HEK293 (cell line): ENCODE measurements around the gene COPZ1.

ENCODE experiments used
- CTCF ChIA-PET: fragments of 350-600 bp; formaldehyde crosslinking; extraction: SDS; loops from one replicate; lab custom pipeline; 2021; ENCODE audit warnings: antibody characterized with exemption; lab: Yijun Ruan, JAX
- POLR2A ChIA-PET: fragments of 300-600 bp; formaldehyde crosslinking; extraction: SDS; loops from one replicate; lab custom pipeline; 2020; ENCODE audit warnings: antibody characterized with exemption, inconsistent platforms; lab: Yijun Ruan, JAX
- H3K27ac ChIP-seq: fragments of 200-500 bp; sonication (Bioruptor generic); 2 replicates; pipeline ENCODE4 v1.5.1; 2014; ENCODE audit warnings: low read depth, low read length, control low read depth, inconsistent platforms; ENCODE audit errors: extremely low read depth
- H3K36me3 ChIP-seq, 2 experiments: fragments of 200-500 bp in 1 of 2; sonication (Bioruptor generic) in 1 of 2; 1 replicate in 1 of 2; 2 replicates in 1 of 2; pipeline ENCODE4 v1.5.1; 2014 to 2017; ENCODE audit warnings: inconsistent platforms in 2 of 2, low read length in 2 of 2; ENCODE audit not compliant: control insufficient read depth in 2 of 2, insufficient read depth in 1 of 2
- H3K4me1 ChIP-seq: fragments of 200-500 bp; sonication (Bioruptor generic); 2 replicates; pipeline ENCODE4 v1.5.1; 2014; ENCODE audit warnings: mild to moderate bottlenecking, low read length, inconsistent platforms; ENCODE audit not compliant: control insufficient read depth, insufficient read depth
- H3K4me3 ChIP-seq: 2 replicates; pipeline ENCODE4 v1.5.1; 2011; ENCODE audit warnings: low read depth, mild to moderate bottlenecking, control low read depth, low read length, moderate library complexity
- H3K9me3 ChIP-seq: fragments of 200-500 bp; sonication (Bioruptor generic); 2 replicates; pipeline ENCODE4 v1.5.1; 2014; ENCODE audit warnings: low read depth, low read length, inconsistent platforms; ENCODE audit not compliant: control insufficient read depth, insufficient read depth
- KLF10 ChIP-seq: fragments of 450-650 bp; IDR thresholded peaks from 2 replicates; pipeline ENCODE4 v1.5.1; 2018; ENCODE audit warnings: missing biosample characterization, mild to moderate bottlenecking, missing genetic modification characterization
- KLF8 ChIP-seq: fragments of 450-650 bp; formaldehyde crosslinking; IDR thresholded peaks from 2 replicates; pipeline ENCODE4 v1.5.1; 2016; ENCODE audit warnings: missing biosample characterization, missing genetic modification characterization
- KLF9 ChIP-seq: fragments of 450-650 bp; formaldehyde crosslinking; IDR thresholded peaks from 2 replicates; pipeline ENCODE4 v1.5.1; 2016; ENCODE audit warnings: missing biosample characterization, missing genetic modification characterization, low read depth
- SP7 ChIP-seq: fragments of 450-650 bp; formaldehyde crosslinking; IDR thresholded peaks from 2 replicates; pipeline ENCODE4 v1.5.1; 2016; ENCODE audit warnings: missing biosample characterization, missing genetic modification characterization
- TRIM28 ChIP-seq: IDR thresholded peaks from 2 replicates; pipeline ENCODE4 v1.6.1; 2011; ENCODE audit warnings: low read length, control low read depth, borderline replicate concordance
- ZBTB21 ChIP-seq: fragments of 450-650 bp; formaldehyde crosslinking; IDR thresholded peaks from 2 replicates; pipeline ENCODE4 v1.5.1; 2017; ENCODE audit warnings: missing biosample characterization, missing genetic modification characterization
- ZEB2 ChIP-seq: fragments of 450-650 bp; formaldehyde crosslinking; IDR thresholded peaks from 2 replicates; pipeline ENCODE4 v1.5.1; 2016; ENCODE audit warnings: missing biosample characterization, missing genetic modification characterization
- ZFP69B ChIP-seq: fragments of 450-650 bp; formaldehyde crosslinking; IDR thresholded peaks from 2 replicates; pipeline ENCODE4 v1.5.1; 2016; ENCODE audit warnings: missing biosample characterization, missing genetic modification characterization
- ZNF140 ChIP-seq: fragments of 450-650 bp; formaldehyde crosslinking; IDR thresholded peaks from 2 replicates; pipeline ENCODE4 v1.5.1; 2016; ENCODE audit warnings: missing biosample characterization, missing genetic modification characterization
- ZNF157 ChIP-seq: fragments of 450-650 bp; formaldehyde crosslinking; IDR thresholded peaks from 2 replicates; pipeline ENCODE4 v1.5.1; 2016; ENCODE audit warnings: missing biosample characterization, missing genetic modification characterization
- ZNF202 ChIP-seq: fragments of 450-650 bp; formaldehyde crosslinking; IDR thresholded peaks from 2 replicates; pipeline ENCODE4 v1.5.1; 2016; ENCODE audit warnings: missing biosample characterization, missing genetic modification characterization, borderline replicate concordance
- ZNF266 ChIP-seq: fragments of 450-650 bp; formaldehyde crosslinking; IDR thresholded peaks from 2 replicates; pipeline ENCODE4 v1.5.1; 2016; ENCODE audit warnings: missing biosample characterization, missing genetic modification characterization, low read depth
- ZNF302 ChIP-seq: fragments of 450-650 bp; formaldehyde crosslinking; IDR thresholded peaks from 2 replicates; pipeline ENCODE4 v1.5.1; 2016; ENCODE audit warnings: missing biosample characterization, missing genetic modification characterization, low read depth
- ZNF366 ChIP-seq: fragments of 450-650 bp; formaldehyde crosslinking; conservative IDR thresholded peaks from 2 replicates; pipeline ENCODE4 v1.5.1; 2016; ENCODE audit warnings: missing biosample characterization, missing genetic modification characterization
- ZNF48 ChIP-seq: fragments of 450-650 bp; formaldehyde crosslinking; IDR thresholded peaks from 2 replicates; pipeline ENCODE4 v1.5.1; 2016; ENCODE audit warnings: missing biosample characterization, missing genetic modification characterization
- ZNF76 ChIP-seq: fragments of 450-650 bp; formaldehyde crosslinking; IDR thresholded peaks from 2 replicates; pipeline ENCODE4; 2016; ENCODE audit warnings: low read depth, missing biosample characterization, missing genetic modification characterization, borderline replicate concordance
- ZNF768 ChIP-seq: fragments of 450-650 bp; formaldehyde crosslinking; IDR thresholded peaks from 2 replicates; pipeline ENCODE4 v1.5.1; 2018; ENCODE audit warnings: missing biosample characterization, mild to moderate bottlenecking, missing genetic modification characterization
- ZNF785 ChIP-seq: fragments of 450-650 bp; formaldehyde crosslinking; IDR thresholded peaks from 2 replicates; pipeline ENCODE4 v1.5.1; 2016; ENCODE audit warnings: missing biosample characterization, missing genetic modification characterization
- ZNF792 ChIP-seq: fragments of 450-650 bp; formaldehyde crosslinking; IDR thresholded peaks from 2 replicates; pipeline ENCODE4 v1.5.1; 2016; ENCODE audit warnings: missing biosample characterization, missing genetic modification characterization
- TF ChIP-seq, protein P1 (sequence below): fragments of 450-650 bp; formaldehyde crosslinking; IDR thresholded peaks from 2 replicates; pipeline ENCODE4 v1.5.0; 2017; ENCODE audit warnings: missing biosample characterization, missing genetic modification characterization, borderline replicate concordance
- TF ChIP-seq, protein P2 (sequence below): fragments of 450-650 bp; formaldehyde crosslinking; IDR thresholded peaks from 2 replicates; pipeline ENCODE4 v1.5.1; 2017; ENCODE audit warnings: missing biosample characterization, missing genetic modification characterization
- TF ChIP-seq, protein P3 (sequence below): fragments of 450-650 bp; formaldehyde crosslinking; IDR thresholded peaks from 2 replicates; pipeline ENCODE4 v1.5.1; 2016; ENCODE audit warnings: missing biosample characterization, missing genetic modification characterization
- TF ChIP-seq, protein P4 (sequence below): fragments of 450-650 bp; formaldehyde crosslinking; IDR thresholded peaks from 2 replicates; pipeline ENCODE4 v1.5.1; 2017; ENCODE audit warnings: missing biosample characterization, mild to moderate bottlenecking, missing genetic modification characterization, moderate library complexity
- TF ChIP-seq, protein P5 (sequence below): fragments of 450-650 bp; formaldehyde crosslinking; IDR thresholded peaks from 2 replicates; pipeline ENCODE4 v1.5.1; 2016; ENCODE audit warnings: missing biosample characterization, missing genetic modification characterization, low read depth

Gene COPZ1

DNA sequence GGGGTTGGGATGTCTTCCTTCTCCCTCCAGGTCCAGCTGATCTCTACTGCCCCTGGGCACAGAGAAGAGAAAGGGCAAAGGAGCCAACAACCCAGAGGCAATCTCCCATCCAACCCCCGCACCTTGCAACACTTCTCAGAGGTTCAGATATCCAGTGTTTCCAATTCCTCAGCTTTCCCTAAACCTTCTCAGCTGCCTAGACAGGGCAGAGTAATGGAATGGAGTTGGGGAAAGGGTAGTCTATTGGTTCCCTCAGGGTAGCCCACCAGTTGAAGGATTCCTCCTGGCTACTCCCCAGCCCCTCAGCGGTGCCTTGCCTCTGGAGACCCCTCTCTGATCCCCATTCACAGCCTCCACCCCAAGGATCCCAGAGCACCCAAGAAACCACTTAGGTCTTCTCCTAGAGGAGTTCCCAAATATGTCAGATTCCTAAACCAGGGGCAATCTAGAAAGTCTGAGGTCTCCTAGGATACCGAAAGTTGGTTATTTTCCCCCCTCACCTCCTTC lies 24.7 kb upstream of the COPZ1 start:
- no peaks in the 10 kb centered on the region for H3K9me3 ChIP-seq
- peaks cover 6% of the 10 kb centered on the region for H3K4me1 ChIP-seq
- ChIA-PET CTCF (interaction anchor here (0.6 to 4.1 kb wide), 9 partner anchors 12 to 92 kb away, joined by 3 to 31 read pairs (median 6); partner anchors contain the start of gene COPZ1), POLR2A (interaction anchor here (0.5 to 3.0 kb wide), 7 partner anchors 10 to 1524 kb away, joined by 3 to 25 read pairs (median 6); partner anchors contain the start of genes CBX5, COPZ1 and HNRNPA1)
- TF ChIP-seq ZNF202 (tag by site-specific recombination) (no peak), ZNF76 (tag by site-specific recombination) (0 out of 2 replicates have a peak, but pooled peaks have one; percentile 0)
- TF ChIP-seq, protein P1, sequence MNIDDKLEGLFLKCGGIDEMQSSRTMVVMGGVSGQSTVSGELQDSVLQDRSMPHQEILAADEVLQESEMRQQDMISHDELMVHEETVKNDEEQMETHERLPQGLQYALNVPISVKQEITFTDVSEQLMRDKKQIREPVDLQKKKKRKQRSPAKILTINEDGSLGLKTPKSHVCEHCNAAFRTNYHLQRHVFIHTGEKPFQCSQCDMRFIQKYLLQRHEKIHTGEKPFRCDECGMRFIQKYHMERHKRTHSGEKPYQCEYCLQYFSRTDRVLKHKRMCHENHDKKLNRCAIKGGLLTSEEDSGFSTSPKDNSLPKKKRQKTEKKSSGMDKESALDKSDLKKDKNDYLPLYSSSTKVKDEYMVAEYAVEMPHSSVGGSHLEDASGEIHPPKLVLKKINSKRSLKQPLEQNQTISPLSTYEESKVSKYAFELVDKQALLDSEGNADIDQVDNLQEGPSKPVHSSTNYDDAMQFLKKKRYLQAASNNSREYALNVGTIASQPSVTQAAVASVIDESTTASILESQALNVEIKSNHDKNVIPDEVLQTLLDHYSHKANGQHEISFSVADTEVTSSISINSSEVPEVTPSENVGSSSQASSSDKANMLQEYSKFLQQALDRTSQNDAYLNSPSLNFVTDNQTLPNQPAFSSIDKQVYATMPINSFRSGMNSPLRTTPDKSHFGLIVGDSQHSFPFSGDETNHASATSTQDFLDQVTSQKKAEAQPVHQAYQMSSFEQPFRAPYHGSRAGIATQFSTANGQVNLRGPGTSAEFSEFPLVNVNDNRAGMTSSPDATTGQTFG = no peak
- H3K27ac ChIP-seq = no peak overlapping the region; the same call in 1 of the 2 replicates
- no peaks in the 10 kb centered on the region for H3K36me3 ChIP-seq
- H3K4me3 ChIP-seq = peak overlapping the region; percentile 25

DNA sequence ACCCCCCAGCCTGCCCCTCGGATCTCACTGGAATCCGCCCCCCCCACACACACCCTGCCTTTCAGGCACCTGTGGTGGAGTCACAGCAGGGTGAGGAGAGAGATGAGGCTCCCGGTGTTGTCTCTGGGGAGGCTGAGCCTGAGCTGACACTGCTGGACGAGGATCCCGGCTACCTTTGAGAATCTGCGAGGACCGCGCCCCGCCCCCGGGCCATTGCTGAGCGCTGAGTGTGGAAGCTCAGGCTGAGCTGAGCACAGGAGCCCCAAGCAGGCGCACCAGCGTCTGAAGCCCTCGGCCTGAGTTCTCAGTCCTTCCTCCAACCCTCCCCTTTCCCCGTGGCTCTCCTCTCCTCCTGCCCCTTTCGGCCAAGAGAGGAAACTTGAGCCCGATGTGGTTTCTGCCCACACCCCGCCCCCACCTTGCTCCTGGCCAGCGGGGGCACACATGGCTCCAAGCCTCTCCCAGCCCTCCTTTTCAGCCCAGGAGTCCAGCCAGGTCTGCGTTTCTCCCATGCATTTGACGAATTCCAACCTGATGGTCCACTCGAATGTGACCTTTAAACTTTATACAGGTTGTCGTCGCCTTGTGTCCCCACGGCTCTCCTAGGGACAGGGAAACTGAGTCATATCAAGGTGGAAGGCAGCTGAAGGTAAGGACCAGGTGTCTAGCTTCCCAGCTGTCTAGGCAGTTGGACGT lies 24.1 kb upstream of the COPZ1 start, which contains the start of gene NFE2:
TSS of gene NFE2 (minus strand) at position 284 of the 696 bp plus-strand sequence. CDS start 5,767 bp downstream, outside the sequence.
- no peak within 1 kb of the TSS; the same call in 1 of the 2 replicates for H3K27ac ChIP-seq
- ChIA-PET POLR2A (interaction anchor here (0.5 to 3.0 kb wide), 8 partner anchors 9 to 1524 kb away, joined by 3 to 25 read pairs (median 6); partner anchors contain the start of genes CBX5, COPZ1 and HNRNPA1), CTCF (interaction anchor here (0.6 to 4.1 kb wide), 8 partner anchors 14 to 92 kb away, joined by 3 to 31 read pairs (median 7); partner anchors contain the start of gene COPZ1)
- H3K36me3 ChIP-seq = no peaks in the 10 kb centered on the region
- H3K4me3 ChIP-seq = peak within 1 kb of the TSS; percentile 25
- H3K9me3 ChIP-seq = no peaks in the 10 kb centered on the region
- H3K4me1 ChIP-seq = peaks cover 6% of the 10 kb centered on the region
- TF ChIP-seq ZNF48 (tag by site-specific recombination) (no peak), ZFP69B (no peak), SP7 (tag by site-specific recombination) (0 out of 2 replicates have a peak, but pooled peaks have one; percentile 17), ZNF302 (tag by site-specific recombination) (no peak), KLF9 (tag by site-specific recombination) (peak; percentile 83), ZNF785 (tag by site-specific recombination) (no peak), ZNF792 (tag by site-specific recombination) (no peak), KLF8 (peak; percentile 53; the same call in 1 of the 2 replicates), ZBTB21 (tag by site-specific recombination) (no peak), TRIM28 (no peak), ZNF157 (no peak), ZEB2 (tag by site-specific recombination) (no peak), KLF10 (tag by site-specific recombination) (no peak), ZNF768 (tag by site-specific recombination) (no peak), ZNF140 (tag by site-specific recombination) (no peak), ZNF366 (tag by site-specific recombination) (0 out of 2 replicates have a peak, but pooled peaks have one; percentile 24), ZNF266 (tag by site-specific recombination) (no peak)
- TF ChIP-seq, protein P2, sequence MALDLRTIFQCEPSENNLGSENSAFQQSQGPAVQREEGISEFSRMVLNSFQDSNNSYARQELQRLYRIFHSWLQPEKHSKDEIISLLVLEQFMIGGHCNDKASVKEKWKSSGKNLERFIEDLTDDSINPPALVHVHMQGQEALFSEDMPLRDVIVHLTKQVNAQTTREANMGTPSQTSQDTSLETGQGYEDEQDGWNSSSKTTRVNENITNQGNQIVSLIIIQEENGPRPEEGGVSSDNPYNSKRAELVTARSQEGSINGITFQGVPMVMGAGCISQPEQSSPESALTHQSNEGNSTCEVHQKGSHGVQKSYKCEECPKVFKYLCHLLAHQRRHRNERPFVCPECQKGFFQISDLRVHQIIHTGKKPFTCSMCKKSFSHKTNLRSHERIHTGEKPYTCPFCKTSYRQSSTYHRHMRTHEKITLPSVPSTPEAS (tag by site-specific recombination) = no peak
- TF ChIP-seq, protein P3, sequence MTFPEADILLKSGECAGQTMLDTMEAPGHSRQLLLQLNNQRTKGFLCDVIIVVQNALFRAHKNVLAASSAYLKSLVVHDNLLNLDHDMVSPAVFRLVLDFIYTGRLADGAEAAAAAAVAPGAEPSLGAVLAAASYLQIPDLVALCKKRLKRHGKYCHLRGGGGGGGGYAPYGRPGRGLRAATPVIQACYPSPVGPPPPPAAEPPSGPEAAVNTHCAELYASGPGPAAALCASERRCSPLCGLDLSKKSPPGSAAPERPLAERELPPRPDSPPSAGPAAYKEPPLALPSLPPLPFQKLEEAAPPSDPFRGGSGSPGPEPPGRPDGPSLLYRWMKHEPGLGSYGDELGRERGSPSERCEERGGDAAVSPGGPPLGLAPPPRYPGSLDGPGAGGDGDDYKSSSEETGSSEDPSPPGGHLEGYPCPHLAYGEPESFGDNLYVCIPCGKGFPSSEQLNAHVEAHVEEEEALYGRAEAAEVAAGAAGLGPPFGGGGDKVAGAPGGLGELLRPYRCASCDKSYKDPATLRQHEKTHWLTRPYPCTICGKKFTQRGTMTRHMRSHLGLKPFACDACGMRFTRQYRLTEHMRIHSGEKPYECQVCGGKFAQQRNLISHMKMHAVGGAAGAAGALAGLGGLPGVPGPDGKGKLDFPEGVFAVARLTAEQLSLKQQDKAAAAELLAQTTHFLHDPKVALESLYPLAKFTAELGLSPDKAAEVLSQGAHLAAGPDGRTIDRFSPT (tag by site-specific recombination) = 0 out of 2 replicates have a peak, but pooled peaks have one; percentile 39
- TF ChIP-seq, protein P4, sequence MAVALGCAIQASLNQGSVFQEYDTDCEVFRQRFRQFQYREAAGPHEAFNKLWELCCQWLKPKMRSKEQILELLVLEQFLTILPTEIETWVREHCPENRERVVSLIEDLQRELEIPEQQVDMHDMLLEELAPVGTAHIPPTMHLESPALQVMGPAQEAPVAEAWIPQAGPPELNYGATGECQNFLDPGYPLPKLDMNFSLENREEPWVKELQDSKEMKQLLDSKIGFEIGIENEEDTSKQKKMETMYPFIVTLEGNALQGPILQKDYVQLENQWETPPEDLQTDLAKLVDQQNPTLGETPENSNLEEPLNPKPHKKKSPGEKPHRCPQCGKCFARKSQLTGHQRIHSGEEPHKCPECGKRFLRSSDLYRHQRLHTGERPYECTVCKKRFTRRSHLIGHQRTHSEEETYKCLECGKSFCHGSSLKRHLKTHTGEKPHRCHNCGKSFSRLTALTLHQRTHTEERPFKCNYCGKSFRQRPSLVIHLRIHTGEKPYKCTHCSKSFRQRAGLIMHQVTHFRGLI (tag by site-specific recombination) = no peak
- TF ChIP-seq, protein P5, sequence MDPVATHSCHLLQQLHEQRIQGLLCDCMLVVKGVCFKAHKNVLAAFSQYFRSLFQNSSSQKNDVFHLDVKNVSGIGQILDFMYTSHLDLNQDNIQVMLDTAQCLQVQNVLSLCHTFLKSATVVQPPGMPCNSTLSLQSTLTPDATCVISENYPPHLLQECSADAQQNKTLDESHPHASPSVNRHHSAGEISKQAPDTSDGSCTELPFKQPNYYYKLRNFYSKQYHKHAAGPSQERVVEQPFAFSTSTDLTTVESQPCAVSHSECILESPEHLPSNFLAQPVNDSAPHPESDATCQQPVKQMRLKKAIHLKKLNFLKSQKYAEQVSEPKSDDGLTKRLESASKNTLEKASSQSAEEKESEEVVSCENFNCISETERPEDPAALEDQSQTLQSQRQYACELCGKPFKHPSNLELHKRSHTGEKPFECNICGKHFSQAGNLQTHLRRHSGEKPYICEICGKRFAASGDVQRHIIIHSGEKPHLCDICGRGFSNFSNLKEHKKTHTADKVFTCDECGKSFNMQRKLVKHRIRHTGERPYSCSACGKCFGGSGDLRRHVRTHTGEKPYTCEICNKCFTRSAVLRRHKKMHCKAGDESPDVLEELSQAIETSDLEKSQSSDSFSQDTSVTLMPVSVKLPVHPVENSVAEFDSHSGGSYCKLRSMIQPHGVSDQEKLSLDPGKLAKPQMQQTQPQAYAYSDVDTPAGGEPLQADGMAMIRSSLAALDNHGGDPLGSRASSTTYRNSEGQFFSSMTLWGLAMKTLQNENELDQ (tag by site-specific recombination) = no peak
